ENCODE results near the gene RPRD2. TPM values are rescaled to one million over a fixed set of nuclear protein-coding genes. Genes with fewer than 3 reads are reported as not detected.
A peak's percentile ranks its signal among the peaks of the same experiment; 100 is the strongest.

RPRD2 gene
- total and polyA plus RNA-seq, 9 of the 15 experiments (the other 6 are each of a cell fraction or from before 2014, with no cell fraction given) = 1.5 to 21.6 (median 7.7) TPM

DNA sequence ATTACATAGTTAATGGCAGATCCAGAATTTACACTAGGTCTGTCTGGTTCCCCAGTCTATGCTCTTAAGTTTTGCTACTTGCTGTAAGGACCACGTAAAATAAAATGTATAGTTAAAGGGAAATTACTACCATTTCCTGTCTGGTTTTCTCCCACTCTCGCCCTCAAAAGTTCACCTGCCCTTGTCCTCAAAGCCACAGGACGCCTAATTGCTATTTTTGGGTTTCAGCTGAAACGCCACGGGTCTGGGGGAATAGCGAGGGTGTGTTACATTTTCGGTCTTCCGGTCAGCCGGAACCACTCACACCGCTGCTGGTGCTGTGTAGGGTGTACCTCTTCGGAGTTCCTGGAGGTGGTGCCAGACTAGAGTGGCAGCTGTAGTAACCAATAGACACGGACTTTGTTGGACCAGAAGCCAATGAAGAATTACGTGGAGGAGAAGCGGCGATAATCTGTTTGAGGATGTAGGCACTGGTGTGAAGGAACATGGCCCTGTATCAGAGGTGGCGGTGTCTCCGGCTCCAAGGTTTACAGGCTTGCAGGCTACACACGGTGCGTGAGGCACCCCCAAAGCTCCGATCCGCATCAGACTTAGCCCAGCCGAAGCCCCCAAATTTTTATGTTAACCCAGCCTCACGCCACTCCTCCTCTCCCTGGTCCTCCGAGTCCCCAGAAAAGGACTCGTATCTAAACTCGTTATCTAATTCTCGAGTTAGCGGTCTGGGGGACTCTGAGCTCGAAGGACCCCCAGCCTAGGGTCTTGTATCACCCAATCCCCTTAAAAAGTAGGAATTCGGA is 123.2 kb downstream of the RPRD2 start, which contains the start of gene TARS2 (continued):
- 0 out of 2 replicates have a peak, but pooled peaks have one; percentile 22 for TF ChIP-seq CBX1 (IDR thresholded peaks at IDR 0.05; ENCODE audit: low read depth)
- TF ChIP-seq, protein P1, sequence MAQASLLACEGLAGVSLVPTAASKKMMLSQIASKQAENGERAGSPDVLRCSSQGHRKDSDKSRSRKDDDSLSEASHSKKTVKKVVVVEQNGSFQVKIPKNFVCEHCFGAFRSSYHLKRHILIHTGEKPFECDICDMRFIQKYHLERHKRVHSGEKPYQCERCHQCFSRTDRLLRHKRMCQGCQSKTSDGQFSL (CRISPR knock-in tag; IDR thresholded peaks at IDR 0.05) = peak; percentile 70; the same call in 1 of the 2 replicates
- TF ChIP-seq, protein P1 (tag; IDR thresholded peaks at IDR 0.05) = peak in 1 of 2 experiments; percentile 40; a peak in 2 of 4 replicates
- TF ChIP-seq, protein P2, sequence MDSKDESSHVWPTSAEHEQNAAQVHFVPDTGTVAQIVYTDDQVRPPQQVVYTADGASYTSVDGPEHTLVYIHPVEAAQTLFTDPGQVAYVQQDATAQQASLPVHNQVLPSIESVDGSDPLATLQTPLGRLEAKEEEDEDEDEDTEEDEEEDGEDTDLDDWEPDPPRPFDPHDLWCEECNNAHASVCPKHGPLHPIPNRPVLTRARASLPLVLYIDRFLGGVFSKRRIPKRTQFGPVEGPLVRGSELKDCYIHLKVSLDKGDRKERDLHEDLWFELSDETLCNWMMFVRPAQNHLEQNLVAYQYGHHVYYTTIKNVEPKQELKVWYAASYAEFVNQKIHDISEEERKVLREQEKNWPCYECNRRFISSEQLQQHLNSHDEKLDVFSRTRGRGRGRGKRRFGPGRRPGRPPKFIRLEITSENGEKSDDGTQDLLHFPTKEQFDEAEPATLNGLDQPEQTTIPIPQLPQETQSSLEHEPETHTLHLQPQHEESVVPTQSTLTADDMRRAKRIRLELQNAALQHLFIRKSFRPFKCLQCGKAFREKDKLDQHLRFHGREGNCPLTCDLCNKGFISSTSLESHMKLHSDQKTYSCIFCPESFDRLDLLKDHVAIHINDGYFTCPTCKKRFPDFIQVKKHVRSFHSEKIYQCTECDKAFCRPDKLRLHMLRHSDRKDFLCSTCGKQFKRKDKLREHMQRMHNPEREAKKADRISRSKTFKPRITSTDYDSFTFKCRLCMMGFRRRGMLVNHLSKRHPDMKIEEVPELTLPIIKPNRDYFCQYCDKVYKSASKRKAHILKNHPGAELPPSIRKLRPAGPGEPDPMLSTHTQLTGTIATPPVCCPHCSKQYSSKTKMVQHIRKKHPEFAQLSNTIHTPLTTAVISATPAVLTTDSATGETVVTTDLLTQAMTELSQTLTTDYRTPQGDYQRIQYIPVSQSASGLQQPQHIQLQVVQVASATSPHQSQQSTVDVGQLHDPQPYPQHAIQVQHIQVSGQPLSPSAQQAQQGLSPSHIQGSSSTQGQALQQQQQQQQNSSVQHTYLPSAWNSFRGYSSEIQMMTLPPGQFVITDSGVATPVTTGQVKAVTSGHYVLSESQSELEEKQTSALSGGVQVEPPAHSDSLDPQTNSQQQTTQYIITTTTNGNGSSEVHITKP (IDR thresholded peaks at IDR 0.05; ENCODE audit: partially characterized antibody) = peak; percentile 74
- TF ChIP-seq DIDO1 (tag; IDR thresholded peaks at IDR 0.05; ENCODE audit: low read depth) = peak; percentile 98
- no peak for TF ChIP-seq ZNF431 (CRISPR knock-in tag; IDR thresholded peaks at IDR 0.05)
- TF ChIP-seq SMARCA5 (IDR thresholded peaks at IDR 0.05) = no peak
- TF ChIP-seq, protein P3, sequence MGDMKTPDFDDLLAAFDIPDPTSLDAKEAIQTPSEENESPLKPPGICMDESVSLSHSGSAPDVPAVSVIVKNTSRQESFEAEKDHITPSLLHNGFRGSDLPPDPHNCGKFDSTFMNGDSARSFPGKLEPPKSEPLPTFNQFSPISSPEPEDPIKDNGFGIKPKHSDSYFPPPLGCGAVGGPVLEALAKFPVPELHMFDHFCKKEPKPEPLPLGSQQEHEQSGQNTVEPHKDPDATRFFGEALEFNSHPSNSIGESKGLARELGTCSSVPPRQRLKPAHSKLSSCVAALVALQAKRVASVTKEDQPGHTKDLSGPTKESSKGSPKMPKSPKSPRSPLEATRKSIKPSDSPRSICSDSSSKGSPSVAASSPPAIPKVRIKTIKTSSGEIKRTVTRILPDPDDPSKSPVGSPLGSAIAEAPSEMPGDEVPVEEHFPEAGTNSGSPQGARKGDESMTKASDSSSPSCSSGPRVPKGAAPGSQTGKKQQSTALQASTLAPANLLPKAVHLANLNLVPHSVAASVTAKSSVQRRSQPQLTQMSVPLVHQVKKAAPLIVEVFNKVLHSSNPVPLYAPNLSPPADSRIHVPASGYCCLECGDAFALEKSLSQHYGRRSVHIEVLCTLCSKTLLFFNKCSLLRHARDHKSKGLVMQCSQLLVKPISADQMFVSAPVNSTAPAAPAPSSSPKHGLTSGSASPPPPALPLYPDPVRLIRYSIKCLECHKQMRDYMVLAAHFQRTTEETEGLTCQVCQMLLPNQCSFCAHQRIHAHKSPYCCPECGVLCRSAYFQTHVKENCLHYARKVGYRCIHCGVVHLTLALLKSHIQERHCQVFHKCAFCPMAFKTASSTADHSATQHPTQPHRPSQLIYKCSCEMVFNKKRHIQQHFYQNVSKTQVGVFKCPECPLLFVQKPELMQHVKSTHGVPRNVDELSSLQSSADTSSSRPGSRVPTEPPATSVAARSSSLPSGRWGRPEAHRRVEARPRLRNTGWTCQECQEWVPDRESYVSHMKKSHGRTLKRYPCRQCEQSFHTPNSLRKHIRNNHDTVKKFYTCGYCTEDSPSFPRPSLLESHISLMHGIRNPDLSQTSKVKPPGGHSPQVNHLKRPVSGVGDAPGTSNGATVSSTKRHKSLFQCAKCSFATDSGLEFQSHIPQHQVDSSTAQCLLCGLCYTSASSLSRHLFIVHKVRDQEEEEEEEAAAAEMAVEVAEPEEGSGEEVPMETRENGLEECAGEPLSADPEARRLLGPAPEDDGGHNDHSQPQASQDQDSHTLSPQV (IDR thresholded peaks at IDR 0.05) = peak; percentile 60
- peak; percentile 52; the same call in 1 of the 2 replicates for TF ChIP-seq ZNF239 (CRISPR knock-in tag; IDR thresholded peaks at IDR 0.05)
- no peak for TF ChIP-seq ESRRB (CRISPR knock-in tag; IDR thresholded peaks at IDR 0.05; ENCODE audit: borderline replicate concordance)
- no peak for TF ChIP-seq MCM5 (IDR thresholded peaks at IDR 0.05; ENCODE audit: low read depth)
- no peak for TF ChIP-seq HMGN3 (IDR thresholded peaks at IDR 0.05; ENCODE audit: borderline replicate concordance, extremely low read depth, insufficient read length, low read depth, low read length)
- no peak for TF ChIP-seq EZH2 (IDR thresholded peaks at IDR 0.05; ENCODE audit: borderline replicate concordance, low read depth, low read length)
- TF ChIP-seq SRF (CRISPR knock-in tag; IDR thresholded peaks at IDR 0.05) = peak in 1 of 2 experiments; percentile 41; a peak in 2 of 4 replicates
- no peak for TF ChIP-seq XRCC4 (IDR thresholded peaks at IDR 0.05; ENCODE audit: extremely low read depth, insufficient read depth, insufficient read length)
